PC-3 (cell line): ENCODE measurements around the gene EIF4G1. TPM values are rescaled to one million over a fixed set of nuclear protein-coding genes. Genes with fewer than 3 reads are reported as not detected.
"Not testable (repeated sequence)": the region's sequence is repeated elsewhere in the genome, so short reads cannot be mapped to it uniquely, and the experiment has no call there.

ENCODE experiments used
- ATAC-seq: fragments of 200-7000 bp; cut with Tn5 transposase; 2 replicates; pipeline ENCODE4 v1.9.1; 2020; ENCODE audit warnings: mild to moderate bottlenecking, moderate library complexity
- Bru-seq: library from RNA; stranded (reverse); fragments of 400-500 nt; gene quantifications from one replicate; lab custom pipeline; 2021; lab: Mats Ljungman, UMichigan
- BruChase-seq, 2 experiments: library from RNA; stranded (reverse); fragments of 400-500 nt; gene quantifications; one replicate each; lab custom pipeline; 2021; lab: Mats Ljungman, UMichigan
- BruUV-seq: library from RNA; stranded (reverse); fragments of 400-500 nt; replicated peaks from 2 replicates; lab custom pipeline; 2021; lab: Mats Ljungman, UMichigan
- CTCF ChIA-PET: fragments of 300-600 bp; sonication (Branson Sonifier 250); formaldehyde crosslinking; loops from one replicate; lab custom pipeline; 2022; ENCODE audit warnings: antibody characterized with exemption; lab: Charles Lee
- POLR2A ChIA-PET: fragments of 300-600 bp; sonication (Branson Sonifier 250); formaldehyde crosslinking; loops from one replicate; lab custom pipeline; 2022; ENCODE audit warnings: antibody characterized with exemption; ENCODE audit not compliant: unreplicated experiment; lab: Charles Lee
- DNase-seq: peaks from one replicate; pipeline ENCODE4 v3.0.0-alpha.2; 2015
- H2AFZ ChIP-seq: fragments of 300-600 bp; sonication (generic); 2 replicates; pipeline ENCODE4 v1.6.0; 2016; ENCODE audit warnings: antibody characterized with exemption, low read length
- H3F3A ChIP-seq: fragments of 300-600 bp; sonication (generic); one replicate; pipeline ENCODE4 v1.6.0; 2017; ENCODE audit warnings: antibody characterized with exemption, low read length, control low read depth, mild to moderate bottlenecking; ENCODE audit not compliant: unreplicated experiment
- H3K27ac ChIP-seq: fragments of 300-600 bp; sonication (generic); 2 replicates; pipeline ENCODE4 v1.5.1; 2016; ENCODE audit warnings: mild to moderate bottlenecking, low read length
- H3K27me3 ChIP-seq: fragments of 300-600 bp; sonication (generic); 2 replicates; pipeline ENCODE4 v1.6.1; 2016; ENCODE audit warnings: low read length, mixed read lengths
- H3K36me3 ChIP-seq: fragments of 300-600 bp; sonication (generic); 2 replicates; pipeline ENCODE4 v1.6.1; 2016; ENCODE audit warnings: low read depth, mixed run types, low read length, mixed read lengths
- H3K4me1 ChIP-seq: fragments of 300-600 bp; sonication (generic); 2 replicates; pipeline ENCODE4 v1.5.1; 2016; ENCODE audit warnings: low read length; ENCODE audit not compliant: insufficient read depth
- H3K4me2 ChIP-seq: fragments of 300-600 bp; sonication (generic); 2 replicates; pipeline ENCODE4 v1.6.0; 2016; ENCODE audit warnings: low read length
- H3K4me3 ChIP-seq: fragments of 300-600 bp; sonication (generic); 2 replicates; pipeline ENCODE4 v1.5.1; 2016; ENCODE audit warnings: mild to moderate bottlenecking, low read length, mixed read lengths
- H3K79me2 ChIP-seq: fragments of 300-600 bp; sonication (generic); 2 replicates; pipeline ENCODE4 v1.6.1; 2017; ENCODE audit warnings: low read length, mixed read lengths
- H3K9ac ChIP-seq: fragments of 300-600 bp; sonication (generic); 2 replicates; pipeline ENCODE4 v1.6.0; 2016; ENCODE audit warnings: mild to moderate bottlenecking, low read length
- H3K9me2 ChIP-seq: fragments of 300-600 bp; sonication (generic); replicated peaks from 2 replicates; pipeline ENCODE4 v1.6.1; 2016; ENCODE audit warnings: mixed run types, low read length, mixed read lengths
- H3K9me3 ChIP-seq: fragments of 300-600 bp; sonication (generic); 2 replicates; pipeline ENCODE4 v1.6.1; 2016; ENCODE audit warnings: low read length, mixed read lengths
- H4K20me1 ChIP-seq: fragments of 300-600 bp; sonication (generic); 2 replicates; pipeline ENCODE4 v1.6.1; 2016; ENCODE audit warnings: low read length, mixed read lengths
- EZH2 ChIP-seq: fragments of 300-600 bp; sonication (generic); IDR thresholded peaks from one replicate; pipeline ENCODE4 v1.6.1; 2017; ENCODE audit warnings: antibody characterized with exemption, mild to moderate bottlenecking, low read length; ENCODE audit not compliant: unreplicated experiment
- EZH2phosphoT487 ChIP-seq: fragments of 300-600 bp; sonication (generic); IDR thresholded peaks from 2 replicates; pipeline ENCODE4 v1.6.1; 2018; ENCODE audit warnings: mild to moderate bottlenecking, antibody characterized with exemption, low read length, borderline replicate concordance
- intact Hi-C: fragments of 100-400 bp; cut with micrococcal nuclease; formaldehyde crosslinking; loops from 2 replicates; pipeline ENCODE4 v1.9.0; 2023
- long read RNA-seq: library from polyadenylated mRNA; unstranded; transcript quantifications from one replicate; pipeline ENCODE4 v2.0.0, GENCODE V29; 2021; ENCODE audit not compliant: unreplicated experiment
- total RNA-seq: library from RNA; depleted of rRNA; stranded (reverse); fragments of >200 nt; gene quantifications from 2 replicates; pipeline ENCODE4 v1.2.3, GENCODE V29; 2014; rRNA removed
- TF ChIP-seq, protein P1 (sequence below): fragments of 300-600 bp; sonication (generic); conservative IDR thresholded peaks from 2 replicates; pipeline ENCODE4 v1.5.1; 2017; ENCODE audit warnings: antibody characterized with exemption, low read depth, mild to moderate bottlenecking, low read length

Gene EIF4G1, protein sequence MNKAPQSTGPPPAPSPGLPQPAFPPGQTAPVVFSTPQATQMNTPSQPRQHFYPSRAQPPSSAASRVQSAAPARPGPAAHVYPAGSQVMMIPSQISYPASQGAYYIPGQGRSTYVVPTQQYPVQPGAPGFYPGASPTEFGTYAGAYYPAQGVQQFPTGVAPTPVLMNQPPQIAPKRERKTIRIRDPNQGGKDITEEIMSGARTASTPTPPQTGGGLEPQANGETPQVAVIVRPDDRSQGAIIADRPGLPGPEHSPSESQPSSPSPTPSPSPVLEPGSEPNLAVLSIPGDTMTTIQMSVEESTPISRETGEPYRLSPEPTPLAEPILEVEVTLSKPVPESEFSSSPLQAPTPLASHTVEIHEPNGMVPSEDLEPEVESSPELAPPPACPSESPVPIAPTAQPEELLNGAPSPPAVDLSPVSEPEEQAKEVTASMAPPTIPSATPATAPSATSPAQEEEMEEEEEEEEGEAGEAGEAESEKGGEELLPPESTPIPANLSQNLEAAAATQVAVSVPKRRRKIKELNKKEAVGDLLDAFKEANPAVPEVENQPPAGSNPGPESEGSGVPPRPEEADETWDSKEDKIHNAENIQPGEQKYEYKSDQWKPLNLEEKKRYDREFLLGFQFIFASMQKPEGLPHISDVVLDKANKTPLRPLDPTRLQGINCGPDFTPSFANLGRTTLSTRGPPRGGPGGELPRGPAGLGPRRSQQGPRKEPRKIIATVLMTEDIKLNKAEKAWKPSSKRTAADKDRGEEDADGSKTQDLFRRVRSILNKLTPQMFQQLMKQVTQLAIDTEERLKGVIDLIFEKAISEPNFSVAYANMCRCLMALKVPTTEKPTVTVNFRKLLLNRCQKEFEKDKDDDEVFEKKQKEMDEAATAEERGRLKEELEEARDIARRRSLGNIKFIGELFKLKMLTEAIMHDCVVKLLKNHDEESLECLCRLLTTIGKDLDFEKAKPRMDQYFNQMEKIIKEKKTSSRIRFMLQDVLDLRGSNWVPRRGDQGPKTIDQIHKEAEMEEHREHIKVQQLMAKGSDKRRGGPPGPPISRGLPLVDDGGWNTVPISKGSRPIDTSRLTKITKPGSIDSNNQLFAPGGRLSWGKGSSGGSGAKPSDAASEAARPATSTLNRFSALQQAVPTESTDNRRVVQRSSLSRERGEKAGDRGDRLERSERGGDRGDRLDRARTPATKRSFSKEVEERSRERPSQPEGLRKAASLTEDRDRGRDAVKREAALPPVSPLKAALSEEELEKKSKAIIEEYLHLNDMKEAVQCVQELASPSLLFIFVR (N-terminal part only)
- total RNA-seq (463 and 599 TPM in 2 replicates), Bru-seq, nascent RNA (percentile 97 among the genes with signal in this experiment), BruChase-seq, experiment 1, labeled RNA remaining after a 6-hour chase (percentile 99 among the genes with signal in this experiment), BruChase-seq, experiment 2, labeled RNA remaining after a 2-hour chase (percentile 99 among the genes with signal in this experiment)
- long read RNA-seq, full-length matches to known transcripts: 43 of 484 reads
- long read RNA-seq, partial matches to known transcripts: 382 of 484 reads
- long read RNA-seq, other reads (novel, unspliced or antisense): 59 of 484 reads

DNA sequence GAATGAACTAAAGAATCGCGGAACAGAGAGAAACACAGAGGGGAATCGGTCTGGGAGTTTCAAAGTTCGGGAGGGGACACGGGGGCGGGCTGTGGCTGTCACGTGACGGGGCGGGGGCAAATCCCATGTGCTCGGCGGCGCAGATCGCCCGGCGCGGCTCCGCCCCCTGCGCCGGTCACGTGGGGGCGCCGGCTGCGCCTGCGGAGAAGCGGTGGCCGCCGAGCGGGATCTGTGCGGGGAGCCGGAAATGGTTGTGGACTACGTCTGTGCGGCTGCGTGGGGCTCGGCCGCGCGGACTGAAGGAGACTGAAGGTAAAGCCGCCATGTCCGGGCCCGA lies at the start of gene EIF4G1:
EIF4G1 (plus strand) TSS at position 244 of the 337 bp plus-strand sequence. CDS start 1,191 bp downstream, outside the sequence.
- H3K4me2 ChIP-seq: peak within 1 kb of the TSS; percentile 96
- intact Hi-C loops: loop anchor here (1.0 to 5.0 kb wide), 3 partner anchors 15 to 33 kb away; partner anchors contain the start of gene PSMD2

DNA sequence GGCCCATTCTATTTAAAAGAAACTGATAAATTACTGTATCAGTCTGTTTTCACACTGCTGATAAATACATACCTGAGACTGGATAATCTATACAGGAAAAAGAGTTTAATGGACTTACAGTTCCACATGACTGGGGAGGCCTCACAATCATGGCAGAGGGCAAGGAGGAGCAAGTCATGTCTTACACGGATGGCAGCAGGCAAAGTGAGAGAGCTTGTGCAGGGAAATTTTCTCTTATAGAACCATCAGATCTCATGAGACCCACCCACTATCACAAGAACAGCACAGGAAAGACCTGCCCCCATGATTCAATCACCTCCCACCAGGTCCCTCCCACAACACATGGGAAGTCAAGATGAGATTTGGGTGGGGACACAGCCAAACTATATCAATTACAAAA lies 47.2 kb upstream of the EIF4G1 start:
- H2AFZ ChIP-seq, H3K9me2 ChIP-seq, CTCF ChIA-PET, H3K9ac ChIP-seq, H3K4me3 ChIP-seq, POLR2A ChIA-PET, intact Hi-C loops, ATAC-seq, BruUV-seq, H3K79me2 ChIP-seq, H3K9me3 ChIP-seq, H3K27ac ChIP-seq, H3K36me3 ChIP-seq, H3F3A ChIP-seq, H4K20me1 ChIP-seq, H3K4me2 ChIP-seq, DNase-seq, H3K27me3 ChIP-seq, H3K4me1 ChIP-seq: not testable (repeated sequence)

More for the DNA sequence above, at the start of gene EIF4G1:
- peak within 1 kb of the TSS; percentile 90 for H3K27ac ChIP-seq
- no peaks in the 10 kb centered on the region for H3K9me2 ChIP-seq
- peaks cover 41% of the 10 kb centered on the region for H4K20me1 ChIP-seq
- TF ChIP-seq, protein P1, sequence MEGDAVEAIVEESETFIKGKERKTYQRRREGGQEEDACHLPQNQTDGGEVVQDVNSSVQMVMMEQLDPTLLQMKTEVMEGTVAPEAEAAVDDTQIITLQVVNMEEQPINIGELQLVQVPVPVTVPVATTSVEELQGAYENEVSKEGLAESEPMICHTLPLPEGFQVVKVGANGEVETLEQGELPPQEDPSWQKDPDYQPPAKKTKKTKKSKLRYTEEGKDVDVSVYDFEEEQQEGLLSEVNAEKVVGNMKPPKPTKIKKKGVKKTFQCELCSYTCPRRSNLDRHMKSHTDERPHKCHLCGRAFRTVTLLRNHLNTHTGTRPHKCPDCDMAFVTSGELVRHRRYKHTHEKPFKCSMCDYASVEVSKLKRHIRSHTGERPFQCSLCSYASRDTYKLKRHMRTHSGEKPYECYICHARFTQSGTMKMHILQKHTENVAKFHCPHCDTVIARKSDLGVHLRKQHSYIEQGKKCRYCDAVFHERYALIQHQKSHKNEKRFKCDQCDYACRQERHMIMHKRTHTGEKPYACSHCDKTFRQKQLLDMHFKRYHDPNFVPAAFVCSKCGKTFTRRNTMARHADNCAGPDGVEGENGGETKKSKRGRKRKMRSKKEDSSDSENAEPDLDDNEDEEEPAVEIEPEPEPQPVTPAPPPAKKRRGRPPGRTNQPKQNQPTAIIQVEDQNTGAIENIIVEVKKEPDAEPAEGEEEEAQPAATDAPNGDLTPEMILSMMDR: no peak
- TF ChIP-seq EZH2phosphoT487: no peak
- TF ChIP-seq EZH2: no peak
- H3K36me3 ChIP-seq: peaks cover 25% of the 10 kb centered on the region
- CTCF ChIA-PET: no interaction called here
- peak within 1 kb of the TSS; percentile 84 for H2AFZ ChIP-seq
- peak within 1 kb of the TSS; percentile 100 for H3K9ac ChIP-seq
- peak; percentile 72 for ATAC-seq
- H3F3A ChIP-seq: peaks cover 8% of the 10 kb centered on the region
- BruUV-seq: no TSS peak
- DNase-seq: peak; percentile 95
- H3K27me3 ChIP-seq: no peaks in the 10 kb centered on the region
- H3K4me1 ChIP-seq: peaks cover 30% of the 10 kb centered on the region
- POLR2A ChIA-PET: no interaction called here
- H3K79me2 ChIP-seq: peaks cover 47% of the 10 kb centered on the region
- peak within 1 kb of the TSS; percentile 100 for H3K4me3 ChIP-seq
- H3K9me3 ChIP-seq: no peaks in the 10 kb centered on the region
